HepG2 (cell line): ENCODE data around the gene SLC34A3. TPM values are rescaled to one million over a fixed set of nuclear protein-coding genes. Genes with fewer than 3 reads are reported as not detected.

ENCODE experiments used
- ATF4 ChIP-seq, 2 experiments: fragments of 450-650 bp in 1 of 2; sonication (generic) in 1 of 2; formaldehyde crosslinking; IDR thresholded peaks; 2 replicates each; pipeline versions ENCODE4 v1.5.0 to v1.8.0; 2020 to 2022; ENCODE audit warnings: mild to moderate bottlenecking in 1 of 2, missing genetic modification reagents in 1 of 2
- BCL6 ChIP-seq: IDR thresholded peaks from 2 replicates; pipeline ENCODE4 v1.6.1; 2016; ENCODE audit warnings: missing genetic modification reagents, missing compliant biosample characterization
- ELF1 ChIP-seq: sonication (generic); formaldehyde crosslinking; IDR thresholded peaks from 2 replicates; pipeline ENCODE4 v1.4.0; 2020; ENCODE audit warnings: missing genetic modification reagents
- ELF3 ChIP-seq: IDR thresholded peaks from 2 replicates; pipeline ENCODE4 v1.6.1; 2016; ENCODE audit warnings: missing genetic modification reagents, missing compliant biosample characterization
- HMGXB3 ChIP-seq: sonication (generic); formaldehyde crosslinking; IDR thresholded peaks from 2 replicates; pipeline ENCODE4 v1.4.0; 2020; ENCODE audit warnings: missing genetic modification reagents, borderline replicate concordance
- HNRNPH1 ChIP-seq: fragments of 200-400 bp; formaldehyde crosslinking; optimal IDR thresholded peaks from 2 replicates; pipeline ENCODE3; 2017; ENCODE audit warnings: mild to moderate bottlenecking, low read depth, low read length
- IKZF4 ChIP-seq: sonication (generic); formaldehyde crosslinking; IDR thresholded peaks from 2 replicates; pipeline ENCODE4 v1.5.1; 2020; ENCODE audit warnings: borderline replicate concordance, mild to moderate bottlenecking, low read depth, missing genetic modification reagents; ENCODE audit errors: not compliant biosample characterization
- MYC ChIP-seq: sonication (generic); formaldehyde crosslinking; IDR thresholded peaks from 2 replicates; pipeline ENCODE4 v1.9.0; 2021; ENCODE audit warnings: missing genetic modification reagents, borderline replicate concordance
- NFRKB ChIP-seq: fragments of 450-650 bp; IDR thresholded peaks from 2 replicates; pipeline ENCODE4 v1.6.1; 2017
- NKX3-1 ChIP-seq: sonication (generic); formaldehyde crosslinking; IDR thresholded peaks from 2 replicates; pipeline ENCODE4 v1.5.0; 2020; ENCODE audit warnings: missing genetic modification reagents
- PHF8 ChIP-seq: sonication (generic); formaldehyde crosslinking; IDR thresholded peaks from 2 replicates; pipeline ENCODE4 v1.5.0; 2020; ENCODE audit warnings: missing genetic modification reagents
- RXRB ChIP-seq: IDR thresholded peaks from 2 replicates; pipeline ENCODE4 v1.6.1; 2016; ENCODE audit warnings: borderline replicate concordance, missing genetic modification reagents, missing compliant biosample characterization
- SNRNP70 ChIP-seq: fragments of 200-400 bp; formaldehyde crosslinking; IDR thresholded peaks from 2 replicates; pipeline ENCODE4 v1.6.1; 2017; ENCODE audit warnings: mild to moderate bottlenecking, low read depth, low read length, moderate library complexity
- TAF1 ChIP-seq: sonication (generic); formaldehyde crosslinking; IDR thresholded peaks from 2 replicates; pipeline ENCODE4 v1.4.0; 2020; ENCODE audit warnings: missing genetic modification reagents
- TBL1XR1 ChIP-seq: fragments of 150-350 bp; IDR thresholded peaks from 2 replicates; pipeline ENCODE4 v1.6.1; 2014; ENCODE audit warnings: borderline replicate concordance, low read length; ENCODE audit not compliant: partially characterized antibody
- TOE1 ChIP-seq: sonication (generic); formaldehyde crosslinking; IDR thresholded peaks from 2 replicates; pipeline ENCODE4 v1.4.0; 2020; ENCODE audit warnings: mild to moderate bottlenecking, missing genetic modification reagents
- TP53 ChIP-seq: sonication (generic); formaldehyde crosslinking; conservative IDR thresholded peaks from 2 replicates; pipeline ENCODE4 v1.4.0; 2020; ENCODE audit warnings: missing genetic modification reagents
- XRCC5 ChIP-seq: fragments of 200-400 bp; formaldehyde crosslinking; optimal IDR thresholded peaks from 2 replicates; pipeline ENCODE3; 2017; ENCODE audit warnings: mild to moderate bottlenecking, low read length
- ZC3H13 ChIP-seq: sonication (generic); formaldehyde crosslinking; IDR thresholded peaks from 2 replicates; pipeline ENCODE4 v1.8.1; 2023; ENCODE audit warnings: mild to moderate bottlenecking, missing genetic modification reagents, moderate library complexity
- ZMYM2 ChIP-seq: sonication (generic); formaldehyde crosslinking; IDR thresholded peaks from 2 replicates; pipeline ENCODE4 v1.8.0; 2022; ENCODE audit warnings: mild to moderate bottlenecking, missing genetic modification reagents
- ZNF17 ChIP-seq: sonication (generic); formaldehyde crosslinking; IDR thresholded peaks from 2 replicates; pipeline ENCODE4 v1.5.0; 2020; ENCODE audit warnings: mild to moderate bottlenecking, missing genetic modification reagents
- ZNF550 ChIP-seq: sonication (generic); formaldehyde crosslinking; IDR thresholded peaks from 2 replicates; pipeline ENCODE4 v1.4.0; 2020; ENCODE audit warnings: mild to moderate bottlenecking, missing genetic modification reagents, borderline replicate concordance
- ZNF614 ChIP-seq: IDR thresholded peaks from 2 replicates; pipeline ENCODE4 v1.6.1; 2018; ENCODE audit warnings: missing biosample characterization, missing genetic modification reagents, inconsistent platforms, borderline replicate concordance
- ZSCAN5A ChIP-seq: sonication (generic); formaldehyde crosslinking; IDR thresholded peaks from 2 replicates; pipeline ENCODE4 v1.8.0; 2022; ENCODE audit warnings: mild to moderate bottlenecking, missing genetic modification reagents, borderline replicate concordance
- polyA plus RNA-seq, 8 experiments: library from polyadenylated mRNA; depleted of rRNA in 3 of 8; stranded (reverse) in 7 of 8; unstranded in 1 of 8; fragments of >200 nt; fragmentation: Illumina TruSeq in 4 of 8; extraction: Trizol in 4 of 8; gene quantifications; 2 replicates each; pipeline versions ENCODE4 v1.2.1 to v1.2.3, GENCODE V29; 2011 to 2016; ENCODE audit warnings: low read depth in 4 of 8, missing spikeins in 1 of 8, mixed read lengths in 1 of 8; ENCODE audit not compliant: insufficient read depth in 1 of 8
- total RNA-seq, 5 experiments: library from RNA; depleted of rRNA; stranded (reverse); fragments of >200 nt; fragmentation: Illumina TruSeq; extraction: Trizol; gene quantifications; 2 replicates each; pipeline ENCODE4 v1.2.3, GENCODE V29; 2016; ENCODE audit warnings: low read depth in 1 of 5

SLC34A3 gene
- total and polyA plus RNA-seq, 2 of the 13 experiments (the other 11 are each of a cell fraction or from before 2014, with no cell fraction given): 0.07 to 1.0 TPM

GRCh38 chr9:137200311-137201204 lies 30.1 kb upstream of the SLC34A3 start, which contains the start of gene TPRN (continued):
- no peak for TF ChIP-seq TP53 (CRISPR knock-in tag)
- peak; percentile 84 for TF ChIP-seq XRCC5
- no peak for TF ChIP-seq HNRNPH1
- TF ChIP-seq ATF4 (CRISPR knock-in tag; IDR thresholded peaks at IDR 0.05): no peak
- no peak for TF ChIP-seq TBL1XR1
- peak; percentile 94 for TF ChIP-seq MYC (CRISPR knock-in tag)
- peak; percentile 87 for TF ChIP-seq RXRB
- TF ChIP-seq ELF3 (CRISPR knock-in tag): peak; percentile 99
- TF ChIP-seq NFRKB: no peak
- TF ChIP-seq ZMYM2: 0 out of 2 replicates have a peak, but pooled peaks have one; percentile 52
- TF ChIP-seq ZSCAN5A (CRISPR knock-in tag): no peak
- no peak for TF ChIP-seq NKX3-1 (CRISPR knock-in tag)
- peak; percentile 89 for TF ChIP-seq TAF1 (CRISPR knock-in tag)
- TF ChIP-seq ZNF17 (CRISPR knock-in tag): no peak
- no peak for TF ChIP-seq SNRNP70
- TF ChIP-seq TOE1: 0 out of 2 replicates have a peak, but pooled peaks have one; percentile 67
- no peak for TF ChIP-seq ZNF550 (CRISPR knock-in tag)
- TF ChIP-seq ELF1 (CRISPR knock-in tag): peak; percentile 100
- peak; percentile 65 for TF ChIP-seq BCL6 (CRISPR knock-in tag)
- TF ChIP-seq ZNF614 (CRISPR knock-in tag): peak; percentile 88; the same call in 1 of the 2 replicates
- TF ChIP-seq PHF8: peak; percentile 86
- no peak for TF ChIP-seq IKZF4
- peak; percentile 96; the same call in 1 of the 2 replicates for TF ChIP-seq ZC3H13 (CRISPR knock-in tag)
- peak; percentile 88; the same call in 1 of the 2 replicates for TF ChIP-seq HMGXB3 (CRISPR knock-in tag)
